ENCODE results near the gene TXNDC5. TPM values are rescaled to one million over a fixed set of nuclear protein-coding genes. Genes with fewer than 3 reads are reported as not detected.

Gene TXNDC5
- total and polyA plus RNA-seq, 9 of the 15 experiments (the other 6 are each of a cell fraction or from before 2014, with no cell fraction given): 33.9 to 156 (median 137) TPM

- POLR2A ChIA-PET: interaction anchor here (1.2 to 1.6 kb wide), 3 partner anchors 11 to 19 kb away, joined by 3 to 4 read pairs (median 3); no protein-coding TSS in a partner anchor
- WGBS (ENCODE audit: insufficient coverage, low coverage, missing lambda C conversion rate): 2% methylated on average over 6 of the region's 6 CpGs
- BruUV-seq (replicated peaks): no TSS peak
Observed at GRCh38 chr6:7859591-7859990, 51.0 kb downstream of the TXNDC5 start.

More at GRCh38 chr6:7859591-7859990, 51.0 kb downstream of the TXNDC5 start:
- no peaks in the 10 kb centered on the region for H3K79me2 ChIP-seq (ENCODE audit: control insufficient read depth, insufficient read depth, low read length)
- DNase-seq (ENCODE audit: extremely low read depth in 1 of 4, low spot score in 3 of 4) (no peak), FAIRE-seq (no peak), ATAC-seq (no peak)
- in situ Hi-C loops (cut with MboI) (no loop called here), intact Hi-C loops (cut with micrococcal nuclease) (no loop called here)
- CTCF ChIA-PET (ENCODE audit: low intra/inter-chr PET ratio): no interaction called here
- H3K9me1 ChIP-seq (ENCODE audit: control insufficient read depth, insufficient read depth, low read length): no peaks in the 10 kb centered on the region
- no peak overlapping the region for H3K27ac ChIP-seq (ENCODE audit: extremely low read depth, low read depth, low read length)
- H2AFZ ChIP-seq (ENCODE audit: low read depth, low read length): no peak overlapping the region
- H3K4me3 ChIP-seq: no peak overlapping the region
- H3K27me3 ChIP-seq (ENCODE audit: control insufficient read depth in 2 of 2, insufficient read depth in 2 of 2, low read length in 2 of 2): peaks cover 53 to 76% of the 10 kb centered on the region in 2 experiments
- H3K4me1 ChIP-seq (replicated peaks in 1 of 2; ENCODE audit: control insufficient read depth in 2 of 2, insufficient read depth in 2 of 2, low read length in 2 of 2): no peaks in the 10 kb centered on the region; a peak in 1 of 5 replicates
- no peaks in the 10 kb centered on the region; the same call in 1 of the 2 replicates for H3K9me3 ChIP-seq (replicated peaks; ENCODE audit: control insufficient read depth, insufficient read depth, low read depth, low read length)
- no peak overlapping the region for H3K9ac ChIP-seq (ENCODE audit: insufficient read depth in 1 of 2, low read depth in 2 of 2, low read length in 2 of 2)
- no peaks in the 10 kb centered on the region for H3K36me3 ChIP-seq (ENCODE audit: control insufficient read depth, insufficient read depth, low read length)
- no peak overlapping the region for H3K4me2 ChIP-seq (ENCODE audit: insufficient read depth, low read length)
- no peaks in the 10 kb centered on the region for H4K20me1 ChIP-seq (replicated peaks; ENCODE audit: control insufficient read depth, insufficient read depth, low read length)
- TF ChIP-seq FOXJ2 (tag; IDR thresholded peaks at IDR 0.05) (no peak), RFX5 (IDR thresholded peaks at IDR 0.05; ENCODE audit: low read depth, low read length) (no peak), NR0B1 (IDR thresholded peaks at IDR 0.05; ENCODE audit: partially characterized antibody) (no peak), GABPB1 (CRISPR knock-in tag; IDR thresholded peaks at IDR 0.05) (no peak), EP300 (IDR thresholded peaks at IDR 0.05; ENCODE audit: low read length) (no peak)
- TF ChIP-seq, protein P1, sequence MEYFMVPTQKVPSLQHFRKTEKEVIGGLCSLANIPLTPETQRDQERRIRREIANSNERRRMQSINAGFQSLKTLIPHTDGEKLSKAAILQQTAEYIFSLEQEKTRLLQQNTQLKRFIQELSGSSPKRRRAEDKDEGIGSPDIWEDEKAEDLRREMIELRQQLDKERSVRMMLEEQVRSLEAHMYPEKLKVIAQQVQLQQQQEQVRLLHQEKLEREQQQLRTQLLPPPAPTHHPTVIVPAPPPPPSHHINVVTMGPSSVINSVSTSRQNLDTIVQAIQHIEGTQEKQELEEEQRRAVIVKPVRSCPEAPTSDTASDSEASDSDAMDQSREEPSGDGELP (CRISPR knock-in tag; IDR thresholded peaks at IDR 0.05; ENCODE audit: borderline replicate concordance): no peak
